GM19438 (cell line): ENCODE data around the gene CDCA4.

Experiments
- ATAC-seq: cut with Tn5 transposase; IDR thresholded peaks from one replicate; pipeline ENCODE4 v1.9.1; 2021; ENCODE audit warnings: low read depth; ENCODE audit not compliant: unreplicated experiment

Gene CDCA4

GRCh38 chr14:104967386-104968152 lies 53.3 kb downstream of the CDCA4 start:
- no peak for ATAC-seq

- no peak for ATAC-seq
Measured at GRCh38 chr14:104966981-104967385, 53.9 kb downstream of the CDCA4 start.

- ATAC-seq = no peak
Measured at GRCh38 chr14:104966261-104966865, 54.5 kb downstream of the CDCA4 start.

GRCh38 chr14:104965561-104966231 lies 55.2 kb downstream of the CDCA4 start:
- no peak for ATAC-seq

GRCh38 chr14:104964546-104964945 lies 56.3 kb downstream of the CDCA4 start:
- ATAC-seq = no peak
